GM21576 (cell line): ENCODE measurements around the gene PAQR6.
A peak's percentile ranks its signal among the peaks of the same experiment; 100 is the strongest.

Experiments
- ATAC-seq: cut with Tn5 transposase; IDR thresholded peaks from one replicate; pipeline ENCODE4 v1.9.1; 2021; ENCODE audit warnings: mild to moderate bottlenecking, moderate library complexity; ENCODE audit not compliant: unreplicated experiment

Gene PAQR6, protein sequence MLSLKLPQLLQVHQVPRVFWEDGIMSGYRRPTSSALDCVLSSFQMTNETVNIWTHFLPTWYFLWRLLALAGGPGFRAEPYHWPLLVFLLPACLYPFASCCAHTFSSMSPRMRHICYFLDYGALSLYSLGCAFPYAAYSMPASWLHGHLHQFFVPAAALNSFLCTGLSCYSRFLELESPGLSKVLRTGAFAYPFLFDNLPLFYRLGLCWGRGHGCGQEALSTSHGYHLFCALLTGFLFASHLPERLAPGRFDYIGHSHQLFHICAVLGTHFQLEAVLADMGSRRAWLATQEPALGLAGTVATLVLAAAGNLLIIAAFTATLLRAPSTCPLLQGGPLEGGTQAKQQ

DNA sequence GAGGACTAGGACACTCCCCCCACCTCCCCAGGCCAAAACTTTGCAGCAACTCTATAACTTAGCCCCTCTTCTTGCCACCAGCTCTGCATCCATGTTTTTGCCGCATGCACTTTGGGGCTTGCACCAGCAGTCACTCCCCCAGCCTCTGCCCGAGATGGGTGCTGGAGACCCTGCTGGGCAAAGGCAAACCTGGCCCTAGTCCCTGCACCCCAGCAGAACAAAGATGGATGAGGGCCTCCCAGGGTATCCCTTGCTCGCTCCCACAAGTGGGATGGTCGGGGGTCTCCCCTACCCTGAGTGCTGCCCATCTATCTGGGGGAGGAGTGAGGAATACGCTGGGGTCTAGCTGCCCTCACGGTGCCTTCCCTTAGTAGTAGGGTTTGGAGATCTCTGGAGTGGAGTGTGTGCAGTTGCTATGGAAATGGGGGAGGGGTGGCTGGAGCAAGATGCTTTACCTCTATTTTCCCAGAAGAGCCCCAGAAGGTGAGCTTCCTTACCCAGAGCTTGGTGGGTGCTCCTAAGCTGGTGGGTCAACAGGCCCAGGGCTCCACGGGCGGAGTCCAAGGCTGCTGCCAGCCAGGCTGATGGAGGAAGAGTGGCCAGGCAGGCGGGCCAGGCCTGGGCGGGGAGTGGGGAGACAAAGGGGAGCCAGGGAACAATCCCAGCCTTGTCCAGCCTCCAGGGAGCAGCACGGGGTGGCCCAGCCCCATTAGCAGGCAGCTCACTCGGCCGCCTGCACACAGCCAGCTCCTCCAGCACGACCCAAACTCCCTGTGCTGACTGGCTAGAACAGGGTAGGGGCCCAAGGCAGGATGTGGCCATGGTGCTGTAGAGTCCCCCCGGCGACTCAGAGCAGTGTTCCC lies at the start of gene PAQR6:
Gene PAQR6, minus strand, starts transcription at position 597 of the 863 bp plus-strand sequence. CDS start 1,325 bp downstream, outside the sequence.
- ATAC-seq, result no peak

DNA sequence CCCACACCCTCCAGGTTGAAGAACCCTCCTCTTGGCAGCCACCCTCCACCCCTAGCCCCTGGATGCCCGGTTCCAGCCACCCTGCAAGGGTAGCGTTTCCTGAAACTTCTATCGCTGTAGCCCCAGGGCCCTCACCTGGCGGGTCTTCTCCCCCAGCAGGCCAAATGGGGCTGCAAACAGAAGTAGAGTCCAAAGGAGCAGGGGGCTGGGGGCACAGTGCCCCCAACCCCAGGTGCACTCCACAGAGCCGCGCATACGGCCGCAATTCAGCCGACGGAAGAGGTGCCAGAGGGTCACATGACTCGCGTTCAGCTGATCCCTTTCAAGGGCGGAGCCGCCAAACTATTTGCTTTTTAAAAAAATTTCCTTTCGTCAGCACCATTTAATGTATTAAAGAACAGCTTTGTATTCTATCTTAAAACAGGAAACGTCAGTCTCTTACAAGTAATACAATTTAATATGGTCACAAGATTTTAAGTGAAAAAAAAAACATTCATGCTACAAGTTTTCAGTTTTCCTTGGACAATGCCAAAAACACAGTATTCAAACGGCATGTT lies 47.6 kb upstream of the PAQR6 start, which contains the start of gene GLMP:
Gene GLMP, minus strand, starts transcription at position 289 of the 557 bp plus-strand sequence. Its CDS starts 34 bp downstream, at position 255.
- no peak for ATAC-seq

DNA sequence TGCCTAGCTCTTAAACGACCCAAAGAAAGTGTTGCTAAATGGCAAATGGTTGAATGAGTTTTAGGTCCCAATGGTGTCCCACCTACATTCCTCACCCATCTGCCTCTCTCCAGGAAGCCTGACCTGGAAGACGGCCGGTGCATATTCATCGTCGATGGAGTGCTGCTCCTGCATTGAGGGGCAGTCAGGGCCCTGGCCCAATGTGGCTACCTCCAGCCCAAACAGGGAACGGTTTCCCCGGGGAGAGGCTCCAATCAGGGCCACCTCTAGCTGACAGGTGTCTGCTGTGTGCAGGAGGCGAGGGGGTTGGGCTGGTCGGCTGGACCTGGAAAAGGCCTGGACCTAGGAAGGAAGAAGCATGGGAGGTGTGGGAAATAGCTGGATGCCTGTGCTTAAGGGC lies 46.0 kb upstream of the PAQR6 start:
- ATAC-seq, result no peak

DNA sequence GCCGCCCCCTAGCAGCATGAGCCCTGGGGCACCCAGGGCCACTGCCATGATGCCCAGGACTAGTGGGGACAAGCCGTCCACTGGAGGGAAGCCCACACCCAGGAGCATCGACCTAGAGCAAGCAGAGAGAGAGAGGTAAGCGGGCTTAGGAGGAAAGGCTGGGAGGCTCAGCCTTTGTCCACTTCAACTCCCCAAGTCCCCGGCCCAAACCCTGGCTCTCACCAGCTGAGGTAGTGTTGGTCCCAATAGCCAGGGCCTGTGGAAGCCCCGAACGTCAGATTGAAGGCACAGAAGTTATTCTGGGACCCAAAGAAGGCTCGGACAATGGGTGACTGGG lies 45.2 kb upstream of the PAQR6 start:
- no peak for ATAC-seq

DNA sequence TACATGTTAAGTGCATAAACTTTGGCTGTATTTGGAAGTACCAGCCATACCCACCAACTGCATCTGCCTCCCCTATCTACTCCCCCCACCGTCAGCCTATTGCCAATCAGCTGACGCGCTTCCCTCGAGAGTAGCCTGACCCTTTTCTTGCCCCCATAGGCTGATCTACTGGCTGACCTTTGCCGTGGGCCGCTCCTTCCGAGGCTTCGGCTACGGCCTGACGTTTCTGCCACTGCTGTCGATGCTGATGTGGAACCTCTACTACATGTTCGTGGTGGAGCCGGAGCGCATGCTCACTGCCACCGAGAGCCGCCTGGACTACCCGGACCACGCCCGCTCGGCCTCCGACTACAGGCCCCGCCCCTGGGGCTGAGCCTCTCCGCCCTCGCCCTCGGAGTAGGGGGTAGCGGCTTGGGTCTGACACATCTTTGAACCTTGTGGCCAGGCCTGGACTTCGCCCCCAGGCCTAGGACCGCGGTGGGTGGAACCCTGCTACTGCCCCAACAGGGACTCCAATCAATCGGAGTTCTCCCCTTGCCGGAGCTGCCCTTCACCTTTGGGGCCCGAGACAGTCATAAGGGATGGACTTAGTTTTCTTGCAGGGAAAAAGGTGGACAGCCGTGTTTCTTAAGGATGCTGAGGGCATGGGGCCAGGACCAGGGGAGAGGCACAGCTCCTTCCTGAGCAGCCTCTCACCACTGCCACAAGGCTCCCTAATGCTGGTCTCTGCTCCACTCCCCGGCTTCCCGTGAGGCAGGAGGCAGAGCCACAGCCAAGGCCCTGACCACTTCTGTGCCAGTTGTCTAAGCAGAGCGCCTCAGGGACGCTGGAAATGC lies 43.6 kb upstream of the PAQR6 start:
- no peak for ATAC-seq

DNA sequence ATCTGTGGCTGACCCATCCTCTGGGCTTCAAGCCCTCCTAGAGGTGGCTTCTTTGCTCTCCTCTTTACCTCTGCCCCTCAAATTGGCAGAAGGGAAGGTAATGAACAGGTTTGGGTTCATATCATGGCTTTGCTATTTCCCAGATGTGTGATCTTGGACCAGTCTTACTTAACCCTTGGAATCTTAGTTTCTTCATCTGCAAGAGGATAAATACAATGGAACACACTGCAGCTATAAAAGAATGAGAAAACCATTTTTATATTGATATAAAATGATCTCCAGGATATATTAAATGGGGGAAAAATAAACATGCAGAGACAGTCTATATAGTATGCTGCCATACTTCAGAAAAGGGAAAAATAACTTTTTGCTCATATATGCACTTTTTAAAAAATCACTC lies 42.0 kb upstream of the PAQR6 start:
- ATAC-seq, result no peak

DNA sequence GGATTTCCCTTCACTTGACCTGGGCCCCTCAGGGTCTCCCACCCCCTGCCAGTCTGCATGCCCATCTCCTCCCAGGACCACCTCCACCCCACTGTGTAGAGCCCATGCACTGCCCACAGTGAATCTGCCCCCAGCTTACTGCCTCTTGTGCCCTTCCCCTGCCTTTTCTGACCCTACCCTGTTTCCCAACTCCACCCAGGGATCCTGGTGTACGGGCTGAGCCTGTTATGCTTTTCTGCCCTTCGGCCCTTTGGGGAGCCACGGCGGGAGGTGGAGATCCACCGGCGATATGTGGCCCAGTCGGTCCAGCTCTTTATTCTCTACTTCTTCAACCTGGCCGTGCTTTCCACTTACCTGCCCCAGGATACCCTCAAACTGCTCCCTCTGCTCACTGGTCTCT lies 38.2 kb upstream of the PAQR6 start:
- no peak for ATAC-seq

DNA sequence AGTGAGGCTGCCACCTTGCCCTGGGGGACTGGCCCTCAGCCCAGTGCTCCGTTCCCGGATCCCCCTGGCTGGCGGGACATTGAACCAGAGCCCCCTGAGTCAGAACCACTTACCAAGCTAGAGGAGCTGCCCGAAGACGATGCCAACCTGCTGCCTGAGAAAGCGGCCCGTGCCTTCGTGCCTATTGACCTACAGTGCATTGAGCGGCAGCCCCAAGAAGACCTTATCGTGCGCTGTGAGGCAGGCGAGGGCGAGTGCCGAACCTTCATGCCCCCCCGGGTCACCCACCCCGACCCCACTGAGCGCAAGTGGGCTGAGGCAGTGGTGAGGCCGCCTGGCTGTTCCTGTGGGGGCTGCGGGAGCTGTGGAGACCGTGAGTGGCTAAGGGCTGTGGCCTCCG lies 37.6 kb upstream of the PAQR6 start:
- ATAC-seq, result no peak

DNA sequence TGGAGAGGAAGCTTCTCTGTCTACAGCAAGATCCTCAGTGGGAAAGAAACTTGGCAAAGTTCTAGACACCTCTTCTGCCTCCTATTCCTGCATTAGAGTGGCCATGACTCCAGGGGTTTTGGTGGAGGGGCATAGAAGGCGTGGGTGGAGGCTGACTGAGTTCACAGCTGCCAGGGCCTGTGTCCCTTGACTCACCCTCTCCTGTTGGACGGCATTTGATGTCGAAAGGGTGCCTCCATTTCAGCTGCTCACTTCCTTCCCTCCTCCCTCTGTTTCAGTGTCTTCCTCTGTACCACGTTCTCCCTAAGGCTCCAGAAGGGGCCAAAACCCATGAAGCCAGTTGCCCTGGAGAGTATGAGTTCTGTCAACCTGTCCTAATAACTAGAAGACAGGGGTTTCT lies 36.9 kb upstream of the PAQR6 start:
- ATAC-seq, result no peak

DNA sequence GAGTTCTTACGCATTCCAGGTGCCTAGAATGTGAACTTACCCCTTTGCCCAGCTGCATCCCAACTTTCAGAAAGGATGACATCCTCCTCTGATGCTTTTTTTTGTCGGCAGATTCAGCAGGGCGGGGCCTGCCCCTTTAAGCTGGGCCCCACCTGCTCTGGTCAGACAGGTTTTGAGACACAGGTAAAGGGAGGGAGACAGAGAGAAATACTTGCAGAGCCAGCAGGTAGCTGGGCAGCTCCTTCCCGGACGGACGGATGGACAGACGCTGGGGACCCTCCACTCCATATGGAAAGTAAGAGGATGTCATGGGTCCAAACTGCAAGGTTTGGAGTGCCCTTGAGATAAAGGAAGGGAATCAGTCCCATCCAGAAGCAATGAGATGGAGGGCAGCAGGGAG lies 36.3 kb upstream of the PAQR6 start, which contains the start of gene TMEM79:
Gene TMEM79, plus strand, starts transcription at position 214 of the 400 bp plus-strand sequence. CDS start 902 bp downstream, outside the sequence.
- ATAC-seq, result no peak

DNA sequence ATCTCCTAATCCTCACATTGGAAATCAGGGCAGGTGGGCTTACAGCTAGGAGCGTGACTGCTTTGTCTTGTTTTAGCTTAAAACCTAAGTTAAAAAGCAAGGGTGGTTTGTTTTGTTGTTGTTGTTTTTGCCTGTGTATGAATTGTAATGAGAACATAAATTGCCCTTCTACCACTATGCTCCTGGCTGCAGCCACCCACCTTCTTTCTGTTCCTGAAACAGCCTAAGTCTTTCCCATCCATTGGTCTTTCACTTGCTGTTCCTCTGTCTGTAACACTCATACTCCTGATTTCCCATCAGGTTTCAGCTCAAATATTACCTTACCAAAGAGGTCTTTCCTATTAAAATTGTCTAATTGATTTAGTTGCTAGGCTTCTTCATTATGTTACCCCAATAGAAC lies 35.7 kb upstream of the PAQR6 start:
- ATAC-seq, result no peak

DNA sequence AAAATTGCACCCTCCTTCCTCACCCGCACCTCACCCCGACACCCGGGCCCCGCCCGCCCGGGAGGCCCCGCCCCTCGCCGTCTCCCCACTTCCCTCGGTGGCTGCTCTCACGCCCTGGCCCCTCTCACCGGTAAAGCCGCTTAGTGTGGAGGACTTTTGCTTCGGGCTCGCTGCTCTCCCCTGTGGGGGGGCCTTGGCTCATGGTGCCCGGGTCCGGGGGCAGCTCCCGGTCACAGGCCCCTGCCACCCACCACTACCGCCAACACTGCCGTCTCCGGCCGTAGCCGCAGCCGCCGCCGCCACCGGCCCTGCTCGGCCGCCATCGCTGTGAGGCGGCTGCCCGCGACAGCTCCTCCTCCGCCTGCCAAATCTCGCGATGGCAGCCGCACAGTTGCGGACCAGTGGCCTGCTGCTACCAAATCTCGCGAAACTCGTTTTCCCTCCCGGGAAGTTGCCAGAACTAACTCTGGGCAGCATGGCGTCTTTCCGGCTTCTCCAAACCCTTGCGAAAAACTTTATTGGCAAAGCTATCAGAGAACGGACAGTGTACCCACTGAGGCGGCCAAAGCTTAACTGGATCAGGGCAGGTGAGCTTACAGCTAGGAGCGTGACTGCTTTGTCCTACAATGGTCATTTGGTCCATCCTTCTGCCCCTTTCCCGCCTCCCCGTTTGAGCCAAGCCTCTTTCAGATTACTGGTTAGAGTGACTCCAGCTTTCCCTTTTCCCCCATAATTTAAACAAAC lies 34.8 kb upstream of the PAQR6 start, which contains the start of gene SMG5:
Gene SMG5, minus strand, starts transcription at position 347 of the 744 bp plus-strand sequence. Its CDS starts 145 bp downstream, at position 202.
- ATAC-seq, result peak; percentile 75

DNA sequence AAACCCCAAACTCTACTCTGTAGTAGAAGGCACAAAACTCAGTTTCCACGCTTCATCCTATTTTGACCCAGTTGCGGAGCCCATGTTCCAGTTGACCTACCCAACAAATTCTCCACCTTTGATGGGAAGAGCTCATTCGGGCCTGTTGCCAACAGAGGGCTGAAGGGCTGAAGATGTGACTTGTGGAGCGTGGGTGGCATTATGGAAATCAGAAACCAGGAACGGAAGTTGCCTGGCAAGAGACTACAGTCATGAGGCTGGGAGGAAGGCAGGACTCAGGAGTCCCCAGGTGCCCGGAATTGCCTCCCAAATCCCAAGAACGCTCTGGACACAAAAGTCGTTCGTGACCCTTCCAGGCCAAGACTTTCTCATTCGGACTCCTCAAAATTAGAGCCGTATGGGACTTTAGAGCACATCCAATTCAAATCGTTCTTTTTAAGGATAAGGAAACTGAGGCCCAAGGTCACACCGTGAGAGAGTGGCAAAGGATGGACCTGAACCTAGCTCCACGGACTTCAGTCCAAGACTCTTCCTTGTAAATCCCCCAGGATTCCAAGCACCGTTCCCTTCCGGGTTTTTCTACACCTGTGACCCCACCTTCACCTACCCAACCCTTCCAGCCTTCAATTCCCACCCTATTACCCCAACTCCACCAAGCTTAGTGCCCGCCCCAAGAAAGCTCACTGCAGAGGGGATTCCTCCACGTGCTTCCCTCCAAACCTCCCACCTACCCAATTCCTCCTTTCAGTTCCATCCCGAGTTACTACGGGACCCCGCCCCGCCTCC lies 34.0 kb upstream of the PAQR6 start:
- ATAC-seq, result no peak

DNA sequence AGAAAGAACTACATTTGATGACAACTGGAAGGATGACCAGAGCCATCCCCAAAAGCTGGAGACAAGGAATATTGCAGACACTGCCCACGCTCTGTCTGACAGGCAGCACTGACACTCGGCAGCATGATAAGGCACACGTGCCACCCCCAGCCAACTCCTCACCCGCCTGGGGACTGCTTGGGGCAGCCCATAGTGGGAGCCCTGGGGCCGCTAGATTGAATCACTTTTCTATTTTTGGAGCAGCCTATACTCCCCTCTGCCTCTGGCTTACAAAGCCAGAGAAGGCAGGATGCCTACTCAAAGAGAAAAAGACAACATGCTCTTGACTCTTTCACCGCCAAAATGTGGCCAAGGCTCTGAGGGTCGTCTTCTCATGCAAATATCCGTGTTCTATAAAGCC lies 33.4 kb upstream of the PAQR6 start:
- no peak for ATAC-seq

DNA sequence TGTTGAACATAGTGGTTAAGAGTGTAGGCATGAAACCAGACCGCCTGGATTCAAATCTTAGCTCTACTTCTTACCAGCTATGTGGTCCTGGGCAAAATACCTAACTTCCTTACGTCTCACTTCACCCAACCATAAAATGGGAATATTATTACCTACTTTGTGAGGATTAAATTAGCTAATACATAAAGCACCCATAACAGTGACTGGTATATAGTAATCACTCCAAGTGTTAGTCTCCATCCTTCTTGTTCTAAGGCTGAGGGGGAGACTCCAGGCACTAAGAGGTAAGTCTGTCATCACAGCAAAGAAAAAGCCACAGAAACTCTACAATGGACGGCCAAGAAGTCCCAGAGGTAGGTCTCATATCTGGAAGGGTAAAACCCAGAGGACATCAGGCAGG lies 32.0 kb upstream of the PAQR6 start:
- no peak for ATAC-seq

DNA sequence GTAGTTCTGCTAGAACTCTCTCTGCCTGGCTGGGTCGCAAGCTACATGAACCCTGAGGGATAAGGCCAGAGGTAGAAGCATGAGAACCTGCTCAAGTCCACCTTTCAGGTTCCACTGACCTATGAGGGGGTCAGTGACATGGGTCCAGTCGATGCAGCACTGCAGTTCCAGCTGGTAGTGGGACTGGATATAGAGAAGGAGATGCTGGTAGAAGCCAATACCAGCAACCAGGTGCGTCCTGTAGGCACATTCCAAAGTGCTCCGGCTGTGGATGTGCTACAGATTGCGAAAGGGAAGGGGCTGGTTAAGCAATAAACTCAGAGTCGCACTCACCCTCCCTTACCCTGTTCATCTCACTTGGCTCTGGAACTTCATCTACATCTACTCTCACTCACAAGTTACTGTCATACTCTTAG lies 29.1 kb upstream of the PAQR6 start:
- no peak for ATAC-seq

DNA sequence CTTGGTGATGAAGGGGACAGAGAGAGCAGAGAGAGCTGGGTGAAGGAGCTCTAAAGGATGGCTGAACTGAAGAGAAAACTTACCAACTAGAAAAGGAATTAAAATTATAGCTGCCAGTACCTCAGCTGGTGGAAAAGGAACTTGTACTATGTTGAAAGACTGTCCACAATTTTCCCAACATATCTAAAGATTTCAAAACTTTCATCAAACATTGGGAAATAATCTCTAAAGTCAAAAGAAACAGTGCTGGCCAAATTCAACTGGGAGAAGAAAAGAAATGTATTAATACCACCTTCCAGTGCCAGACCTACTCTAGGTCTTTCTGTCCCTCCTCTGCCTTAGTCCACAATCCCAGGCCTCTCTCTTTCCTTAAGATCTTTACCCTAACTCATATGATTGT lies 28.7 kb upstream of the PAQR6 start:
- ATAC-seq, result no peak

DNA sequence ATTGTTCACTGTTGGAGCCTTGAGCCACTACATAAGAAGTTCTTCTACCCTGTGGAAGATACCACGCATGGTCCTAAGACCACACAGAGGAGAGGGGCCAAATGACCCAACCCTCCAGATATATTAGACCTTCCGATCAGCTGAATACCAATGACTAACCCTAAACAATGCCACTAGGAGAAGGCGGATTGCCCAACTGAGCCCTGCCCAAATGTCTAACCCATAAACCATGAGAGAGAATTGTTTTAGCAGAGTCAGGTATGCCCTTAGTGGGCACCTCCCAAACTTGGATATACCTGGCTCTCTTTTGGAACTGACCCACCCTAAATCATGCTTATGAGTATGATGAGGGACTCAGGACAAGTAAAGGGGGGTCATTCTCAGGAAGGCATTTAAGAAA lies 22.5 kb upstream of the PAQR6 start:
- ATAC-seq, result no peak

DNA sequence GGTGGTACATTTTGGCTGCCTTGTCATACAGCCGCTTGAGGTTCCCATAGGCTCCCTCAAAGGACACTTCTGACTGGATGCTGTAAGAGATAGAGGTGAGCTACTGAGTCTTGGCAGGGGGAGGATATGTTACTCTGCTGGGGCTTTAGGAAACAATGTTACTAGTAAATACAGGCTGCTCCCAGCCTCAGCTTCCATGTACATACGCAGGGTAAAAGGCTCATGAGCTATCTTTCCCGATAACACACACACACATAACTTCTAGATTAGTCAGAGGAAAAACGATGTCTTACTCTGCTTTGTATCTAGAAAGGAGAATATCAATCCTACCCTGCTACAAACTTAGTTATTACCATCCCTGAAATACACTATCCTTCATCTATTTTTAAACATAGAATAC lies 20.5 kb upstream of the PAQR6 start:
- ATAC-seq, result no peak
